LNCaP clone FGC (cell line): ENCODE results near the gene RAB4A.

Experiments used
- DNase-seq: peaks from one replicate; pipeline ENCODE4 v3.0.0-alpha.2; 2011; ENCODE audit warnings: low read depth
- H3K4me3 ChIP-seq: 2 replicates; pipeline ENCODE4 v1.5.1; 2011; ENCODE audit warnings: mild to moderate bottlenecking, low read depth, low read length, control low read depth
- CTCF ChIP-seq: IDR thresholded peaks from 2 replicates; pipeline ENCODE4 v1.5.1; 2012; ENCODE audit warnings: mild to moderate bottlenecking; ENCODE audit not compliant: control insufficient read depth, insufficient read depth; ENCODE audit errors: extremely low read depth

Gene RAB4A

DNA sequence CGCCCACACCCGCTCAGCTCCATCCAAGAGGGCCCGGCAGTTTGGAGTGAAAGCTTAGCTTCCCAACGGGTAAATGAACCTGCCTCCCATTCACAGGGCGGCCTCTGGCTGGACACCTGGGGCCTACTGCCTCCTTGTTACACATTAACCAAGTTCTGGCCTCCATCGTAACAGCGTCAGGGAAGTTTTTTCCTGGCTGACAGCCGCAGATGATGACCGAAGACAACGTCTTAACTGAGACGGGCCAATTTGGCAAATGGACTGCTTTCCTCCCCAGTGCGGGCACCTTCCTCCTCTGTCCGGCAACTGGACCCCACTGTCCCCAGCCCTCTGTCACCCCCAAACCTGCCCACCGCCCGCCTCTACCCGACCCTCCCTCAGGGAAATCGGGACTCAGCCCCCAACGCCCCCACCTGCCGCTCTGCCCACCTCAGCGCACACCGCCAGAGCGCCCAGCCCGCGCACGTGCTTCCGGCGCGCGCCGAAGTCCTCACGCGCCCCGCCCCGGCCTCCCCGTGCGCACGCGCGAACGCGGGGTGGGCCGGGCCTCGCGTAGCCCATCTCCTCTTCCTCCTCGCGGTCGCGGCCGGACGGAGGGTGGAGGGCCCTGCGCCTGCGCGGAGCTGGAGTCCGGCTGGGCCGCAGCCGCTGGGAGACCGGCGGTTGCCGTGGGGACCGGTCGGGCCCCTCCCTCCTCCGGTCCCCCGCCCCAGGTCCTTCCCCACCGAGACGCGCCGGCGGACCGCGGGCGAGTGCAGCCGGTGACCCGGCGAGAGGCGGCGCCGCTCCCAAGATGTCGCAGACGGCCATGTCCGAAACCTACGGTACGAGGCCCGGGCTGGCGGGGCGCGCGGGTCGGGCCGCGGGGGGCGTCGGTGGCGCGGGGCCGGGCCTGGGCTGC is at the start of gene RAB4A:
Gene RAB4A, plus strand, starts transcription at position 565 of the 901 bp plus-strand sequence. Its CDS starts 229 bp downstream, at position 794.
- peak within 1 kb of the TSS; percentile 87 for H3K4me3 ChIP-seq
- peak; percentile 49 for DNase-seq
- TF ChIP-seq CTCF, result no peak

DNA sequence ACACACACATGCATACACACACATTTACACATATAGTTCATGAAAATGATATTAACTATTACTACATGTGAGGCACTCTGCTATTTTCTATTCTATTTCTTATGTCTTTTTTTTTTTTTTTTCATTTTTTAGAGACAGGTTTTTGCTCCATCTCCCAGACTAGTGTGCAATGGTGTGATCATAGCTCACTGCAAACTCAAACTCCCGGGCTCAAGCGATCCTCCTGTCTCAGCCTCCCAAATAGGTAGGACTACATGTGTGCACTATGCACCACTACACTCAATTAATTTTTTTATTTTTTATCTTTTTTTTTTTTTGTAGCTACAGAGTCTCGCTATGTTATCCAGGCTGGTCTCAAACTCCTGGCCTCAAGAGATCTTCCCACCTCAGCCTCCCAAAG is 48.8 kb upstream of the RAB4A start:
- no peak for TF ChIP-seq CTCF
- no peak overlapping the region for H3K4me3 ChIP-seq
- no peak for DNase-seq

GRCh38 chr1:229223498-229223897 is 47.4 kb upstream of the RAB4A start:
- H3K4me3 ChIP-seq, result no peak overlapping the region
- DNase-seq, result peak; percentile 57
- TF ChIP-seq CTCF, result no peak

GRCh38 chr1:229224308-229224707 is 46.6 kb upstream of the RAB4A start:
- H3K4me3 ChIP-seq, result no peak overlapping the region
- TF ChIP-seq CTCF, result no peak
- DNase-seq, result no peak

- no peak for DNase-seq
- TF ChIP-seq CTCF, result no peak
- no peak overlapping the region for H3K4me3 ChIP-seq
Observed at GRCh38 chr1:229225331-229225782, 45.6 kb upstream of the RAB4A start.

DNA sequence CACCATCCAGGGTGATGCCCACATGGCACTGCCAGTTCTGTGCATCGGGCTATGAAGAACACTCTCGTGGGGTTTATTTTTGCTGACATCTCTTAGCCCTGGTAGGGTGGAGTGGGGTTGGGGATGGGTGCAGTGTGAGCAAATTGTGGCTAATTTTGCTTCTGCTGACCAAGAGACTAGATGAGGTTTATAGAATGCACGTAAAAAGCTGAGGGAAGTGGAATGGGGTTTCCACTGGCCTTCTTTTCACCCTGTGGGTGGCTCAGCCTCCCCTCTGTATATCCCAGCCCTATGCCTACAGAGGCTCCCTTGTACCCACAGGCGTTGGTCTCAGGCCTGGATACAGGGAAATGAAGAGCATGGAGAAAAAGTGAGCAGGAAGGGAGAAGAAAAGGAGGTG is 44.1 kb upstream of the RAB4A start:
- DNase-seq, result no peak
- TF ChIP-seq CTCF, result no peak

More for the DNA sequence above, 44.1 kb upstream of the RAB4A start:
- no peak overlapping the region for H3K4me3 ChIP-seq
